COLO668 (cell line): ENCODE data around the gene SNRNP70.

Experiments
- DNase-seq: peaks from one replicate; lab custom pipeline; 2025; ENCODE audit not compliant: unreplicated experiment; lab: John Stamatoyannopoulos, UW

SNRNP70 gene

GRCh38 chr19:49064029-49064629 lies 21.1 kb upstream of the SNRNP70 start:
- no peak for DNase-seq

- DNase-seq = no peak
Measured at GRCh38 chr19:49064768-49065611, 20.3 kb upstream of the SNRNP70 start, which contains the start of gene NTF4. Gene NTF4 (minus strand): TSS chr19:49064818. CDS start chr19:49061997, 2,821 bp downstream.

- no peak for DNase-seq
Measured at GRCh38 chr19:49065905-49066512, 19.2 kb upstream of the SNRNP70 start.

GRCh38 chr19:49067554-49067953 lies 17.7 kb upstream of the SNRNP70 start:
- no peak for DNase-seq

- DNase-seq = no peak
Measured at GRCh38 chr19:49069026-49069425, 16.2 kb upstream of the SNRNP70 start.

GRCh38 chr19:49070416-49070815 lies 14.8 kb upstream of the SNRNP70 start:
- DNase-seq = no peak

- DNase-seq = peak; percentile 15
Measured at GRCh38 chr19:49071860-49072547, 13.2 kb upstream of the SNRNP70 start.

- DNase-seq = no peak
Measured at GRCh38 chr19:49073514-49074378, 11.5 kb upstream of the SNRNP70 start.

GRCh38 chr19:49074869-49075268 lies 10.4 kb upstream of the SNRNP70 start:
- peak; percentile 52 for DNase-seq

- DNase-seq = no peak
Measured at GRCh38 chr19:49080392-49080791, 4.9 kb upstream of the SNRNP70 start.

GRCh38 chr19:49081273-49081672 lies 4.0 kb upstream of the SNRNP70 start:
- DNase-seq = no peak

GRCh38 chr19:49084206-49085019 lies 838 bp upstream of the SNRNP70 start:
- DNase-seq = peak; percentile 15

GRCh38 chr19:49085868-49086232 lies 599 bp downstream of the SNRNP70 start:
- DNase-seq = no peak

GRCh38 chr19:49086296-49086695 lies 1.0 kb downstream of the SNRNP70 start:
- DNase-seq = no peak

GRCh38 chr19:49091391-49092038 lies 6.3 kb downstream of the SNRNP70 start:
- no peak for DNase-seq

- DNase-seq = no peak
Measured at GRCh38 chr19:49092686-49093085, 7.4 kb downstream of the SNRNP70 start.

GRCh38 chr19:49094505-49095482 lies 9.5 kb downstream of the SNRNP70 start:
- no peak for DNase-seq
